ENCODE measurements around the gene EFHD2.

The EFHD2 gene

DNA sequence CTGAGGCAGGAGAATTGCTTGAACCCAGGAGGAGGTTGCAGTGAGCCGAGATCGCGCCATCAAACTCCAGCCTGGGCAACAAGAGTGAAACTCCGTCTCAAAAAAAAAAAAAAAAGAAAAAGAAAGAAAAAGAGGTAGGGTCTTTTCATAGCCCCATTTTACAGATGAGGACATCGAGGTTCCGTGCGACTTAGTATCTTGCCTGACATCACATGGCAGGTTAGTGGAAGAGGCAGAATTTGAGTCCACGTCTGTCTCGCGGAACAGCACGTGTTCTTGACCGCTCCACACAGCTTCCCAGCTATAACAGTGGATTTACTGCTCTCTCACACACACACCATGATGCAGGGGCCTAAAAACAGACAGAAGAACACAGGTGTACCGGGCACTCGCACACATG is 29.6 kb downstream of the EFHD2 start:
- H2BK15ac ChIP-seq (replicated peaks; ENCODE audit: low read depth): no peak overlapping the region
- no peak overlapping the region for H3K4me2 ChIP-seq (ENCODE audit: low read length)
- no peak overlapping the region for H3K4me3 ChIP-seq (ENCODE audit: low read length)
- H3K79me1 ChIP-seq (ENCODE audit: low read length): no peaks in the 10 kb centered on the region
- no CpG with 5 or more reads among the region's 14 CpGs for WGBS (ENCODE audit: extremely low coverage, insufficient coverage, low lambda C conversion rate)
- H3K4me1 ChIP-seq (ENCODE audit: control insufficient read depth, low read depth, low read length): no peaks in the 10 kb centered on the region
- H3K56ac ChIP-seq (ENCODE audit: low read length): no peak overlapping the region
- no peak overlapping the region for H3K27ac ChIP-seq (ENCODE audit: low read depth, low read length)
- no peak overlapping the region for H2BK5ac ChIP-seq (ENCODE audit: low read length)
- no peak overlapping the region for H4K8ac ChIP-seq (ENCODE audit: low read depth, low read length)
- no peak overlapping the region for H2BK120ac ChIP-seq (ENCODE audit: low read depth, low read length)
- H3K27me3 ChIP-seq (ENCODE audit: insufficient read depth, low read length, poor library complexity): no peaks in the 10 kb centered on the region
- no peak overlapping the region for H3K23ac ChIP-seq (ENCODE audit: low read length)
- no peak overlapping the region for H3K9ac ChIP-seq (ENCODE audit: low read length)
- no peaks in the 10 kb centered on the region for H3K79me2 ChIP-seq (ENCODE audit: control insufficient read depth, insufficient read depth, low read length)
- H3K4ac ChIP-seq (ENCODE audit: low read depth, low read length): no peak overlapping the region
- H4K5ac ChIP-seq (ENCODE audit: low read length): no peak overlapping the region
- H3K18ac ChIP-seq (ENCODE audit: low read length): no peak overlapping the region
- no peak overlapping the region for H2AK5ac ChIP-seq (ENCODE audit: low read length)
- DNase-seq: no peak
- H3K36me3 ChIP-seq (ENCODE audit: control insufficient read depth, insufficient read depth, low read length): no peaks in the 10 kb centered on the region

DNA sequence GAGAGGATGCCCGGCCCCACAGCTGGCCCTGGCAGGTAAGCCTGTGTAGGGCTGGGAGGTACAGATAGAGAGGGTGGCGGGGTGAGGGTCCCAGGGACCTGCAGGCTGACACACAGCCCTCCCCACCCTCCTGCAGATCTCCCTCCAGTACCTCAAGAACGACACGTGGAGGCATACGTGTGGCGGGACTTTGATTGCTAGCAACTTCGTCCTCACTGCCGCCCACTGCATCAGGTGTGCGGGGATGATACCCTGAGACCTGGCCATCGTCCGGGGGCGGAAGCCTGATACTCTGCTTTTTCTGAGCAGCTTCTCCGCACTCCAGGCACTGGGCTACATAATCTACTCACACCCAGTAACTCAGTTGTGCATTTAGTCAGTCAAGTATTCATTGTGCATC is 30.7 kb downstream of the EFHD2 start:
- Histone ChIP-seq H3K27me3 (ENCODE audit: insufficient read depth, low read length, poor library complexity) (no peaks in the 10 kb centered on the region), H4K5ac (ENCODE audit: low read length) (no peak overlapping the region), H3K79me2 (ENCODE audit: control insufficient read depth, insufficient read depth, low read length) (no peaks in the 10 kb centered on the region), H3K18ac (ENCODE audit: low read length) (no peak overlapping the region), H3K4ac (ENCODE audit: low read depth, low read length) (no peak overlapping the region), H3K36me3 (ENCODE audit: control insufficient read depth, insufficient read depth, low read length) (no peaks in the 10 kb centered on the region), H3K79me1 (ENCODE audit: low read length) (no peaks in the 10 kb centered on the region), H4K8ac (ENCODE audit: low read depth, low read length) (no peak overlapping the region), H3K9ac (ENCODE audit: low read length) (no peak overlapping the region), H2BK5ac (ENCODE audit: low read length) (no peak overlapping the region), H3K23ac (ENCODE audit: low read length) (no peak overlapping the region), H3K4me3 (ENCODE audit: low read length) (no peak overlapping the region), H2AK5ac (ENCODE audit: low read length) (no peak overlapping the region), H2BK15ac (replicated peaks; ENCODE audit: low read depth) (no peak overlapping the region), H2BK120ac (ENCODE audit: low read depth, low read length) (no peak overlapping the region), H3K4me1 (ENCODE audit: control insufficient read depth, low read depth, low read length) (no peaks in the 10 kb centered on the region), H3K27ac (ENCODE audit: low read depth, low read length) (no peak overlapping the region), H3K4me2 (ENCODE audit: low read length) (no peak overlapping the region), H3K56ac (ENCODE audit: low read length) (no peak overlapping the region)
- no peak for DNase-seq
- WGBS (ENCODE audit: extremely low coverage, insufficient coverage, low lambda C conversion rate): no CpG with 5 or more reads among the region's 13 CpGs

DNA sequence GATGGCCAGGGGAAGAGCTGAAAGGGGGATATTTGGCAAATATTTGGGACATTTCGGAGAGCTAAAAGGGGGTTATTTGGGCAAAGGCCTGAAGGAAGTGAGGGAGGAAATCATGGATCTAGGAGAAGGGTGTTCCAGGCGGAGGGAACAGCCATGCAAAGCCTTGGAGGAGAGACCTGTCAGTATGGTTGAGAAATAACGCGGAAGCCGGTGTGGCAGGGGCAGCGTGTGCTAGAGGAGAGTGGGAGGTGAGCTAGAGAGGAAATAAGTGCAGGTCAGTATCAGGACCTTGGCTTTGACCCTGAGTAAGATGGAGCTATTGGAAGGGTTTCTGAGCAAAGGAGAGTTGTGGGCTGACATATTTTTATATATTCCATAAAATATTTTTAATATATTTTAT is 31.6 kb downstream of the EFHD2 start:
- Histone ChIP-seq H3K27me3 (ENCODE audit: insufficient read depth, low read length, poor library complexity) (no peaks in the 10 kb centered on the region), H2BK15ac (replicated peaks; ENCODE audit: low read depth) (no peak overlapping the region), H4K8ac (ENCODE audit: low read depth, low read length) (no peak overlapping the region), H3K56ac (ENCODE audit: low read length) (no peak overlapping the region), H3K4ac (ENCODE audit: low read depth, low read length) (no peak overlapping the region), H3K18ac (ENCODE audit: low read length) (no peak overlapping the region), H3K4me1 (ENCODE audit: control insufficient read depth, low read depth, low read length) (no peaks in the 10 kb centered on the region), H2AK5ac (ENCODE audit: low read length) (no peak overlapping the region), H3K79me1 (ENCODE audit: low read length) (no peaks in the 10 kb centered on the region), H2BK120ac (ENCODE audit: low read depth, low read length) (no peak overlapping the region), H3K36me3 (ENCODE audit: control insufficient read depth, insufficient read depth, low read length) (no peaks in the 10 kb centered on the region), H3K79me2 (ENCODE audit: control insufficient read depth, insufficient read depth, low read length) (no peaks in the 10 kb centered on the region), H3K9ac (ENCODE audit: low read length) (no peak overlapping the region), H3K27ac (ENCODE audit: low read depth, low read length) (no peak overlapping the region), H3K4me3 (ENCODE audit: low read length) (no peak overlapping the region), H3K23ac (ENCODE audit: low read length) (no peak overlapping the region), H4K5ac (ENCODE audit: low read length) (no peak overlapping the region), H3K4me2 (ENCODE audit: low read length) (no peak overlapping the region), H2BK5ac (ENCODE audit: low read length) (no peak overlapping the region)
- WGBS (ENCODE audit: extremely low coverage, insufficient coverage, low lambda C conversion rate): no CpG with 5 or more reads among the region's 6 CpGs
- no peak for DNase-seq

DNA sequence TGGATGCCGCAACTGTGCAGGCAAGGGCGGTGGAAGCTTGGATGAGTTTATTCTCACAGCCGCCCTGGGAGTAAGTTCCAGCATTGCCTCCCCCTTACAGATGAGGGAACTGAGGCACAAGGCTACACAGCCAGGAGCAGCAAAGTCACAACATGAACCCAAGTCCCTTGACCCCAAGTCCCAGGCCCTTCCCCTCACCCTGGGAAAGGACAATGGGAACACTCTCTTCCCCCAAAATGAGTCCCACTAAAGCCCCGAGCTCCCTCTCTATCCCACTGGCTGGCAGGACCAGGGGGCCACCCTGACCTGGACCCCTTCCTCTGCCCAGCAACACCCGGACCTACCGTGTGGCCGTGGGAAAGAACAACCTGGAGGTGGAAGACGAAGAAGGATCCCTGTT is 32.4 kb downstream of the EFHD2 start:
- Histone ChIP-seq H2BK15ac (replicated peaks; ENCODE audit: low read depth) (no peak overlapping the region), H3K9ac (ENCODE audit: low read length) (no peak overlapping the region), H2AK5ac (ENCODE audit: low read length) (no peak overlapping the region), H3K56ac (ENCODE audit: low read length) (no peak overlapping the region), H3K4me2 (ENCODE audit: low read length) (no peak overlapping the region), H4K8ac (ENCODE audit: low read depth, low read length) (no peak overlapping the region), H3K27me3 (ENCODE audit: insufficient read depth, low read length, poor library complexity) (no peaks in the 10 kb centered on the region), H3K79me1 (ENCODE audit: low read length) (no peaks in the 10 kb centered on the region), H3K79me2 (ENCODE audit: control insufficient read depth, insufficient read depth, low read length) (no peaks in the 10 kb centered on the region), H3K23ac (ENCODE audit: low read length) (no peak overlapping the region), H4K5ac (ENCODE audit: low read length) (no peak overlapping the region), H2BK120ac (ENCODE audit: low read depth, low read length) (no peak overlapping the region), H3K36me3 (ENCODE audit: control insufficient read depth, insufficient read depth, low read length) (no peaks in the 10 kb centered on the region), H3K4me1 (ENCODE audit: control insufficient read depth, low read depth, low read length) (no peaks in the 10 kb centered on the region), H3K27ac (ENCODE audit: low read depth, low read length) (no peak overlapping the region), H2BK5ac (ENCODE audit: low read length) (no peak overlapping the region), H3K4me3 (ENCODE audit: low read length) (no peak overlapping the region), H3K4ac (ENCODE audit: low read depth, low read length) (no peak overlapping the region), H3K18ac (ENCODE audit: low read length) (no peak overlapping the region)
- DNase-seq: no peak
- no CpG with 5 or more reads among the region's 8 CpGs for WGBS (ENCODE audit: extremely low coverage, insufficient coverage, low lambda C conversion rate)

DNA sequence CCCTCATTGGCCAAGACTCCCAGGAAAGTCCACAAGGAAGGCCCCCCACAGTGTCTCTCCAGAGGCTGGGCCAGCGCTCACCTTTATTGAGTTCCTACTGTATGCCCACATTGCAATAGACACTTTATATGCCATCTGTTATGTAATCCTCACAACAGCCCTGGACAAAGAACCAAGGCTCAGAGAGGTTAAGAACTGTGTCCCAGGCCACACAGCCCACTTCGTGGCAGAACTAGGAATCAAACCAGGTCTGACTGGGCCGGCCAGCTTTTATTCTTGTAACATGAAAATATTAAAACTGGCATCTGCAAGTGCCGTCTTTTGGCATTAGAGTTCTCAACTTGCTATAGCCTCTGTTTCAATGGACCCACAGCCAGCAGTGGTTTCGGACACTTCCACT is 33.1 kb downstream of the EFHD2 start:
- Histone ChIP-seq H3K23ac (ENCODE audit: low read length) (no peak overlapping the region), H3K36me3 (ENCODE audit: control insufficient read depth, insufficient read depth, low read length) (no peaks in the 10 kb centered on the region), H4K5ac (ENCODE audit: low read length) (no peak overlapping the region), H3K27ac (ENCODE audit: low read depth, low read length) (no peak overlapping the region), H2BK15ac (replicated peaks; ENCODE audit: low read depth) (no peak overlapping the region), H3K4me3 (ENCODE audit: low read length) (no peak overlapping the region), H3K4me2 (ENCODE audit: low read length) (no peak overlapping the region), H3K4ac (ENCODE audit: low read depth, low read length) (no peak overlapping the region), H3K56ac (ENCODE audit: low read length) (no peak overlapping the region), H3K9ac (ENCODE audit: low read length) (no peak overlapping the region), H3K79me2 (ENCODE audit: control insufficient read depth, insufficient read depth, low read length) (no peaks in the 10 kb centered on the region), H2BK120ac (ENCODE audit: low read depth, low read length) (no peak overlapping the region), H3K18ac (ENCODE audit: low read length) (no peak overlapping the region), H2BK5ac (ENCODE audit: low read length) (no peak overlapping the region), H3K4me1 (ENCODE audit: control insufficient read depth, low read depth, low read length) (no peaks in the 10 kb centered on the region), H3K79me1 (ENCODE audit: low read length) (no peaks in the 10 kb centered on the region), H3K27me3 (ENCODE audit: insufficient read depth, low read length, poor library complexity) (no peaks in the 10 kb centered on the region), H4K8ac (ENCODE audit: low read depth, low read length) (no peak overlapping the region), H2AK5ac (ENCODE audit: low read length) (no peak overlapping the region)
- WGBS (ENCODE audit: extremely low coverage, insufficient coverage, low lambda C conversion rate): no CpG with 5 or more reads among the region's 5 CpGs
- DNase-seq: no peak

DNA sequence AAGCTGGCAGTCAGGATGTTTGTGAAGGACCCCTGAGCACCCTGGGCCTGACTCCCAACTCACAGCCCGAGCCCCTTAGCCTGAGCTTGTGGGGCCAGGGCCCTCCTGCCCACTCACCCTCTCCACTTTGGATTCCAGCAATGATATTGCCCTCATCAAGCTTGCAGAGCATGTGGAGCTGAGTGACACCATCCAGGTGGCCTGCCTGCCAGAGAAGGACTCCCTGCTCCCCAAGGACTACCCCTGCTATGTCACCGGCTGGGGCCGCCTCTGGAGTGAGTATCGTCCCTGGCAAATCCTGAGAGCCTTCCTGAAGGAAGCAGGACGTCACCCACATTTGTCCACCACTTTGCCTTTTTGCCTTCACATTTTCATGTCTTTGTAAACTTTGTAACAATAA is 33.6 kb downstream of the EFHD2 start:
- no peak overlapping the region for H4K5ac ChIP-seq (ENCODE audit: low read length)
- no peak overlapping the region for H2BK120ac ChIP-seq (ENCODE audit: low read depth, low read length)
- no peaks in the 10 kb centered on the region for H3K4me1 ChIP-seq (ENCODE audit: control insufficient read depth, low read depth, low read length)
- no peak overlapping the region for H2AK5ac ChIP-seq (ENCODE audit: low read length)
- no peak overlapping the region for H3K9ac ChIP-seq (ENCODE audit: low read length)
- H3K4me2 ChIP-seq (ENCODE audit: low read length): no peak overlapping the region
- H3K4me3 ChIP-seq (ENCODE audit: low read length): no peak overlapping the region
- no peaks in the 10 kb centered on the region for H3K79me2 ChIP-seq (ENCODE audit: control insufficient read depth, insufficient read depth, low read length)
- no peak overlapping the region for H3K27ac ChIP-seq (ENCODE audit: low read depth, low read length)
- H3K27me3 ChIP-seq (ENCODE audit: insufficient read depth, low read length, poor library complexity): no peaks in the 10 kb centered on the region
- no peak for DNase-seq
- no peak overlapping the region for H4K8ac ChIP-seq (ENCODE audit: low read depth, low read length)
- no peak overlapping the region for H2BK5ac ChIP-seq (ENCODE audit: low read length)
- no peaks in the 10 kb centered on the region for H3K36me3 ChIP-seq (ENCODE audit: control insufficient read depth, insufficient read depth, low read length)
- no peaks in the 10 kb centered on the region for H3K79me1 ChIP-seq (ENCODE audit: low read length)
- no peak overlapping the region for H3K18ac ChIP-seq (ENCODE audit: low read length)
- no CpG with 5 or more reads among the region's 5 CpGs for WGBS (ENCODE audit: extremely low coverage, insufficient coverage, low lambda C conversion rate)
- H3K56ac ChIP-seq (ENCODE audit: low read length): no peak overlapping the region
- H2BK15ac ChIP-seq (replicated peaks; ENCODE audit: low read depth): no peak overlapping the region
- no peak overlapping the region for H3K23ac ChIP-seq (ENCODE audit: low read length)
- no peak overlapping the region for H3K4ac ChIP-seq (ENCODE audit: low read depth, low read length)
